Prostate gland (tissue), 2 donors: Measurements from ENCODE around the gene PITPNC1. TPM values are rescaled to one million over a fixed set of nuclear protein-coding genes. Genes with fewer than 3 reads are reported as not detected.
A peak's percentile ranks its signal among the peaks of the same experiment; 100 is the strongest.
"Not testable (repeated sequence)": the region's sequence is repeated elsewhere in the genome, so short reads cannot be mapped to it uniquely, and the experiment has no call there.

Experiments
- DNase-seq: peaks from one replicate; pipeline ENCODE4 v3.0.0-alpha.2; 2019; ENCODE audit warnings: low spot score
- H3K27ac ChIP-seq, 2 donors: fragments of 200-600 bp; sonication (generic); 2 replicates each; pipeline ENCODE4 v1.5.1; 2017 to 2019
- H3K27me3 ChIP-seq: fragments of 200-600 bp; sonication (generic); replicated peaks from 2 replicates; pipeline ENCODE4 v1.5.1; 2019; ENCODE audit not compliant: insufficient read depth
- H3K36me3 ChIP-seq, 2 donors: fragments of 200-600 bp; sonication (generic); 1 replicate in 1 of 2; 2 replicates in 1 of 2; pipeline versions ENCODE4 v1.5.1 to v1.8.1; 2017 to 2019
- H3K4me1 ChIP-seq: fragments of 200-600 bp; sonication (generic); replicated peaks from 2 replicates; pipeline ENCODE4 v1.5.1; 2019
- H3K4me3 ChIP-seq, 2 donors: fragments of 200-600 bp; sonication (generic); 2 replicates each; pipeline ENCODE4 v1.5.1; 2017 to 2019
- H3K9me3 ChIP-seq: fragments of 200-600 bp; sonication (generic); 2 replicates; pipeline ENCODE4 v1.5.1; 2017
- CTCF ChIP-seq, 4 experiments: fragments of 200-600 bp in 2 of 4; fragments of 450-650 bp in 2 of 4; sonication (generic) in 2 of 4; IDR thresholded peaks; 1 replicate in 3 of 4; 2 replicates in 1 of 4; pipeline ENCODE4 v1.5.1; 2016 to 2019; ENCODE audit warnings: antibody characterized with exemption in 4 of 4, mild to moderate bottlenecking in 2 of 4, moderate library complexity in 2 of 4
- POLR2A ChIP-seq: fragments of 450-650 bp; IDR thresholded peaks from one replicate; pipeline ENCODE4 v1.6.1; 2016; ENCODE audit warnings: antibody characterized with exemption, mild to moderate bottlenecking
- POLR2AphosphoS5 ChIP-seq: sonication (generic); formaldehyde crosslinking; IDR thresholded peaks from one replicate; pipeline ENCODE4 v1.6.1; 2017; ENCODE audit warnings: antibody characterized with exemption
- WGBS: methylation state at CpG from one replicate; pipeline ENCODE4 v1.1.5; 2018; 5-methylcytosine and 5-hydroxymethylcytosine counted together
- intact Hi-C: fragments of 100-400 bp; cut with DNase I; formaldehyde crosslinking; loops from one replicate; pipeline ENCODE4 v1.14.2; 2022
- total RNA-seq, 2 donors: library from RNA; depleted of rRNA; stranded (reverse); fragments of >200 nt; gene quantifications; one replicate each; pipeline ENCODE4 v1.1.0, GENCODE V29; 2016

The PITPNC1 gene
- total RNA-seq, 2 donors from 2014 or later: 10.1 to 12.9 TPM

DNA sequence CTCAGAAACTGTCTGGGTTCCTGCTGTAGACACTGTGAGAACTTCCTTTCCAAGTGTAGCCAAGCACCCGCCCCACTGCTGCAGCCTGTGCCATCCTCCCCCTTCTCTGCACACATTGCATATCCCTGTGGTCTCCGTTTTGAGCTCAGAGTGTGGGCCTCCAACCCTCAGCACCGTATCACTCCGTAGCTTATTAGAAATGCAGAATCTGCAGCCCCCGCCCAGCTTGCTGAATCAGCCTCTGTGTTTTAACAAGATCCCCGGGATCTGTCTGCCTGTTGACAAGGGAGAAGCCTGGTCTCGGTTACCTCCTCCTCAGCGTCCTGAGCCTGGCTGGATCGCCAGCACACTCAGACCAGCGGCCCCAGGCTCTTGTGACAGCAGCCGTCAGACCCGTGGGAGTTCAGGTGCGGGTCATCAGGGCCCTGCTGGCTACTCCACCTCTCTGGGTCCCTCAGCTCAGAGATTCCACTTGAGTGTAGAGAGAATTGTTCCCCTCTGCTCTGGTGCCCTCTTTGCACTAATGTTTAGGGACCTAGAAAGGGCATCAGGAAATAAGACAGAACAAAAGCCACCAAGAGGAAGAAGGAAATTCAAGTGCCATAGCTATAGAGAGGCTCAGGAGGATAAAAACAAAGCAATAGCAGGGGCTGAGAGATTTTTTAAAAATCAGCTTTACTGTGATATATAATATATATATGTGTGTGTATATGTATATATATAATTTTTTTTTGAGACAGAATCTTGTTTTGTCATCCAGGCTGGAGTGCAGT lies 92.3 kb downstream of the PITPNC1 start:
- WGBS: 46% methylated on average over 13 of the region's 13 CpGs
- DNase-seq: peak; percentile 7
- peak overlapping the region in 1 of 2 donors; percentile 54 for H3K27ac ChIP-seq

DNA sequence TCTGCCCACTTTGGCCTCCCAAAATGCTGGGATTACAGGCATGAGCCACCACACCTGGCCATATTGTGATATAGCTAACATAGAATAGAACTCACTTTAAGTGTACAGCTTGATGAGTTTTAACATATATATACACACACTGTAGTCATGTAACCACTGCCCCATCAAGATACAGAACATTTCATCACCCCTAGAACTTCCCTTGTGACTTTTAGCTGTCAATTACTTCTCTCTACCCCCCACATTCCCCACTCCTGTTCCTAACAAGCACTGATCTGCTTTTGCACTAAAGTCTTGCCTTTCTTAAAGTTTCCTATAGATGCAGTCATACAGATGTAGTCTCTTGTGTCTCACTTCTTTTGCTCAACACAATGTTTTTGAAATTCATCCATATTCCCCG lies 93.1 kb downstream of the PITPNC1 start:
- Histone ChIP-seq H3K36me3 (no peaks in the 10 kb centered on the region), H3K4me3 (no peak overlapping the region), H3K9me3 (no peaks in the 10 kb centered on the region), H3K4me1 (no peaks in the 10 kb centered on the region), H3K27me3 (no peaks in the 10 kb centered on the region), H3K27ac (no peak overlapping the region)
- no peak for DNase-seq
- no peak for TF ChIP-seq POLR2A
- TF ChIP-seq CTCF (IDR thresholded peaks at IDR 0.05): no peak
- TF ChIP-seq POLR2AphosphoS5: no peak
- intact Hi-C loops: loop anchor here (10.0 kb wide), 1 partner anchor 135 kb away; no protein-coding TSS in a partner anchor
- 94% methylated on average over 1 of the region's 1 CpG for WGBS

More for the DNA sequence above, 92.3 kb downstream of the PITPNC1 start:
- no peaks in the 10 kb centered on the region for H3K27me3 ChIP-seq
- no peaks in the 10 kb centered on the region for H3K9me3 ChIP-seq
- H3K4me1 ChIP-seq: no peaks in the 10 kb centered on the region
- no peaks in the 10 kb centered on the region for H3K36me3 ChIP-seq
- no peak overlapping the region for H3K4me3 ChIP-seq
- intact Hi-C loops: no loop called here
- no peak for TF ChIP-seq POLR2A
- TF ChIP-seq POLR2AphosphoS5: no peak
- no peak for TF ChIP-seq CTCF (IDR thresholded peaks at IDR 0.05)

GRCh38 chr17:67471118-67471517 lies 94.0 kb downstream of the PITPNC1 start:
- Histone ChIP-seq H3K4me1 (no peaks in the 10 kb centered on the region), H3K4me3 (no peak overlapping the region), H3K27ac (no peak overlapping the region), H3K27me3 (no peaks in the 10 kb centered on the region), H3K9me3 (no peaks in the 10 kb centered on the region), H3K36me3 (no peaks in the 10 kb centered on the region)
- intact Hi-C loops: loop anchor here (10.0 kb wide), 1 partner anchor 134 kb away; no protein-coding TSS in a partner anchor
- TF ChIP-seq POLR2A (no peak), POLR2AphosphoS5 (no peak), CTCF (IDR thresholded peaks at IDR 0.05) (no peak)
- DNase-seq: no peak
- 97% methylated on average over 1 of the region's 1 CpG for WGBS

DNA sequence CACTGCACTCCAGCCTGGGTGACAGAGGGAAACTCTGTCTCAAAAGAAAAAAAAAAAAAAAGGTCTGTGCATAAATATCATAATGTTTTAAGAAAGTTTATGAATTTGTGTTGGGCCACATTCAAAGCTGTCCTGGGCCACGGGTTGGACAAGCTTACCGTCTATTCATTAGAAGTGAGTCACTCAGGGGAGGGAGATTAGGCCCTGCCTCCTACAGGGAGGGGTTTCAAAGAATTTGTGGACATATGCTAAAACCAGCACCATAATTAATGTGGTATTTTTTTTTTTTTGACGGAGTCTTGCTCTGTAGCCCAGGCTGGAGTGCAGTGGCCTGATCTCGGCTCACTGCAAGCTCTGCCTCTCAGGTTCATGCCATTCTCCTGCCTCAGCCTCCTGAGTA lies 95.5 kb downstream of the PITPNC1 start:
- intact Hi-C loops: loop anchor here (10.0 kb wide), 1 partner anchor 132 kb away; no protein-coding TSS in a partner anchor
- H3K4me1 ChIP-seq, H3K27ac ChIP-seq, H3K36me3 ChIP-seq, H3K9me3 ChIP-seq, H3K27me3 ChIP-seq, H3K4me3 ChIP-seq: not testable (repeated sequence)
- peak; percentile 12 for DNase-seq
- WGBS: 61% methylated on average over 4 of the region's 4 CpGs
- TF ChIP-seq POLR2AphosphoS5: peak; percentile 41

- intact Hi-C loops: loop anchor here (2.0 to 10.0 kb wide), 2 partner anchors 95 to 131 kb away; no protein-coding TSS in a partner anchor
- H3K4me1 ChIP-seq: no peaks in the 10 kb centered on the region
- H3K9me3 ChIP-seq: no peaks in the 10 kb centered on the region
- H3K27ac ChIP-seq: peak overlapping the region; percentile 24 to 50
- peak; percentile 5 for DNase-seq
- TF ChIP-seq POLR2AphosphoS5 (peak; percentile 24), CTCF (IDR thresholded peaks at IDR 0.05) (no peak)
- WGBS: 17% methylated on average over 12 of the region's 12 CpGs
- no peaks in the 10 kb centered on the region for H3K27me3 ChIP-seq
- no peaks in the 10 kb centered on the region for H3K36me3 ChIP-seq
- no peak overlapping the region for H3K4me3 ChIP-seq
Measured at GRCh38 chr17:67474081-67474661, 97.1 kb downstream of the PITPNC1 start.
